Vagina (tissue), 2 donors: ENCODE measurements around the gene SPACA9.

Source experiments
- POLR2A ChIP-seq, 2 donors: fragments of 450-650 bp; IDR thresholded peaks; one replicate each; pipeline ENCODE4 v1.6.1; 2017; ENCODE audit warnings: antibody characterized with exemption in 2 of 2, mild to moderate bottlenecking in 2 of 2, moderate library complexity in 2 of 2
- TF ChIP-seq, protein P1 (sequence below), 3 experiments: fragments of 450-650 bp in 2 of 3; fragments of 200-600 bp in 1 of 3; sonication (generic) in 1 of 3; IDR thresholded peaks; one replicate each; pipeline ENCODE4 v1.5.1; 2017 to 2019; ENCODE audit warnings: antibody characterized with exemption in 3 of 3, mild to moderate bottlenecking in 2 of 3, moderate library complexity in 2 of 3

GRCh38 chr9:132869266-132869665 is 9.4 kb upstream of the SPACA9 start:
- TF ChIP-seq, protein P1, sequence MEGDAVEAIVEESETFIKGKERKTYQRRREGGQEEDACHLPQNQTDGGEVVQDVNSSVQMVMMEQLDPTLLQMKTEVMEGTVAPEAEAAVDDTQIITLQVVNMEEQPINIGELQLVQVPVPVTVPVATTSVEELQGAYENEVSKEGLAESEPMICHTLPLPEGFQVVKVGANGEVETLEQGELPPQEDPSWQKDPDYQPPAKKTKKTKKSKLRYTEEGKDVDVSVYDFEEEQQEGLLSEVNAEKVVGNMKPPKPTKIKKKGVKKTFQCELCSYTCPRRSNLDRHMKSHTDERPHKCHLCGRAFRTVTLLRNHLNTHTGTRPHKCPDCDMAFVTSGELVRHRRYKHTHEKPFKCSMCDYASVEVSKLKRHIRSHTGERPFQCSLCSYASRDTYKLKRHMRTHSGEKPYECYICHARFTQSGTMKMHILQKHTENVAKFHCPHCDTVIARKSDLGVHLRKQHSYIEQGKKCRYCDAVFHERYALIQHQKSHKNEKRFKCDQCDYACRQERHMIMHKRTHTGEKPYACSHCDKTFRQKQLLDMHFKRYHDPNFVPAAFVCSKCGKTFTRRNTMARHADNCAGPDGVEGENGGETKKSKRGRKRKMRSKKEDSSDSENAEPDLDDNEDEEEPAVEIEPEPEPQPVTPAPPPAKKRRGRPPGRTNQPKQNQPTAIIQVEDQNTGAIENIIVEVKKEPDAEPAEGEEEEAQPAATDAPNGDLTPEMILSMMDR (IDR thresholded peaks at IDR 0.05): no peak
- TF ChIP-seq POLR2A (IDR thresholded peaks at IDR 0.05): no peak
